ENCODE results near the gene CCDC77.

GRCh38 chr12:389142-390096, 12.0 kb upstream of the CCDC77 start, which contains the start of gene KDM5A:
- TF ChIP-seq CTCF (conservative IDR thresholded peaks at IDR 0.05 in 1 of 2, IDR thresholded peaks at IDR 0.05 in 1 of 2; ENCODE audit: low read depth in 1 of 2, low read length in 2 of 2) (no peak), EZH2 (IDR thresholded peaks at IDR 0.05; ENCODE audit: low read length, missing control alignments) (no peak)

Data from fibroblast of lung (primary cell).